Kidney epithelial cell (primary cell): ENCODE measurements around the gene PSMC5. TPM values are rescaled to one million over a fixed set of nuclear protein-coding genes. Genes with fewer than 3 reads are reported as not detected.
"Not testable (repeated sequence)": the region's sequence is repeated elsewhere in the genome, so short reads cannot be mapped to it uniquely, and the experiment has no call there.

ENCODE experiments used
- DNase-seq: peaks from one replicate; pipeline ENCODE4 v3.0.0-alpha.2; 2010; ENCODE audit warnings: low read depth
- H3K27me3 ChIP-seq: 2 replicates; pipeline ENCODE4 v1.6.0; 2011; ENCODE audit warnings: low read length; ENCODE audit not compliant: control insufficient read depth, insufficient read depth
- H3K36me3 ChIP-seq: 2 replicates; pipeline ENCODE4 v1.5.1; 2011; ENCODE audit warnings: low read length; ENCODE audit not compliant: control insufficient read depth, insufficient read depth
- H3K4me3 ChIP-seq: 2 replicates; pipeline ENCODE4 v1.5.1; 2011; ENCODE audit warnings: low read depth, mild to moderate bottlenecking, control low read depth, low read length
- total RNA-seq: library from RNA; depleted of rRNA; stranded (reverse); fragments of >200 nt; gene quantifications from 2 replicates; pipeline ENCODE4 v1.2.3, GENCODE V29; 2015
- TF ChIP-seq, protein P1 (sequence below): IDR thresholded peaks from 2 replicates; pipeline ENCODE4 v1.5.1; 2011; ENCODE audit warnings: mild to moderate bottlenecking, moderate library complexity, low read length, control low read depth, inconsistent platforms; ENCODE audit not compliant: insufficient read depth, poor library complexity, severe bottlenecking

The PSMC5 gene
- total RNA-seq, 1 donor from 2014 or later: 77.6 TPM

DNA sequence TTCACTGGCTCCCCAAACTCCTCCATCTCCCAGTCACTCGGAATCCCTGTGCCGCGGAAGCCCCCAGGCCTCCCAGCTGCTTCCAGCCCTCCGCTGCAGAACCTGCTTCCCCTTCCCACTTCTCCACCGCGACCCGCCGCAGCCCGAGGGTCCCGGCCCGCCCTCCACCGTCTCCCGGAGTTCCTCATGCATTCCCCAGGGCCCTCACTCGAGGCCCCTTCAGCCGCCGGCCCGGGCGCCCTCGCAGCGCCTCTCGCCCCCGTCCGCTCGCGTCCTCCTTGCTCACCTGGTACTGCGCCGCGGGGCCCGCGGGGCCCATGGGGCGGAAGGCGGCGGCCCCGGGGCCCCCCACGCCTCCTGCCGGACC is 14.9 kb downstream of the PSMC5 start:
- Histone ChIP-seq H3K4me3 (peak overlapping the region; percentile 76), H3K36me3 (no peaks in the 10 kb centered on the region), H3K27me3 (no peaks in the 10 kb centered on the region)
- no peak for DNase-seq
- TF ChIP-seq, protein P1, sequence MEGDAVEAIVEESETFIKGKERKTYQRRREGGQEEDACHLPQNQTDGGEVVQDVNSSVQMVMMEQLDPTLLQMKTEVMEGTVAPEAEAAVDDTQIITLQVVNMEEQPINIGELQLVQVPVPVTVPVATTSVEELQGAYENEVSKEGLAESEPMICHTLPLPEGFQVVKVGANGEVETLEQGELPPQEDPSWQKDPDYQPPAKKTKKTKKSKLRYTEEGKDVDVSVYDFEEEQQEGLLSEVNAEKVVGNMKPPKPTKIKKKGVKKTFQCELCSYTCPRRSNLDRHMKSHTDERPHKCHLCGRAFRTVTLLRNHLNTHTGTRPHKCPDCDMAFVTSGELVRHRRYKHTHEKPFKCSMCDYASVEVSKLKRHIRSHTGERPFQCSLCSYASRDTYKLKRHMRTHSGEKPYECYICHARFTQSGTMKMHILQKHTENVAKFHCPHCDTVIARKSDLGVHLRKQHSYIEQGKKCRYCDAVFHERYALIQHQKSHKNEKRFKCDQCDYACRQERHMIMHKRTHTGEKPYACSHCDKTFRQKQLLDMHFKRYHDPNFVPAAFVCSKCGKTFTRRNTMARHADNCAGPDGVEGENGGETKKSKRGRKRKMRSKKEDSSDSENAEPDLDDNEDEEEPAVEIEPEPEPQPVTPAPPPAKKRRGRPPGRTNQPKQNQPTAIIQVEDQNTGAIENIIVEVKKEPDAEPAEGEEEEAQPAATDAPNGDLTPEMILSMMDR: no peak

DNA sequence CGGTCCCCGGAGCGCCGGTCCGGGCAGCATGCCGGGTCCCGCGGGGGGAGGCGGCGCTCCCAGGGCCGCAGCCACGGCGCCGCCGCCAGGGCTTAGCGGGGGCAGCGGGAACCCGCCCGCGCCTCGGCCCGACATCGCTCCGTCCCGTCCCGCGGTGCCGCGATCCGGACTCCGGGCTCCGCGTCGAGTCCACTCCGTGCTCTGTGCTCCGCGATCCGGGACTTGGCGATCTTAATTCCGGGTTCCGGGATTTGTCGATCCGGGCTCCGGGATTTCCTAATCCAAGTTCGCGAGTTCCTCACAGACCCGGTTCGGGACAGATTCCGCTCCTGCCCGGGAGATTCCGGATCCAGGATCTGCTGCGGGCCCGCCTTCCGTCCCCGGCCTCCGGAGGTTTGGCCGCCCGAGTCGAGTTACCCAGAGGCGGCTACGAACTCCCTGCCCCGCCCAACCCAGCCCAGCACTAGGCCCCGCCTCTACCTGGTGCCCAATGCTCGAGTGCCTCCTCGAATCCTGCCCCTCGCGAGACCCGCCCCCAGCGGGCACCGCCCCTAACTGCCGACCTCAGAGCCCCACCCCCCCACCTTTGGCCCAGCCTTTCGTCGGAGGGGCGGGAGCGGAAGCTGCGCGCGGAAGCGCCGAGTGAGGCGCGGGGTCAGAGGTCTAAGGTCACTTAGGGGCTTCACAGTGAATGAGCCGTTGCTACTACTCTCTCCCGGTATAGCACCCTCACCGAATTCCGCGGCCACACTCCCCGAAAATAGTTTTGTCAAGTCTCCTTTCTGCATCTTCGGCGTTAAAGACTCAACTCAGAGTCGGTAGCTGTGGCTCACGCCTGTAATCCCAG is 15.5 kb downstream of the PSMC5 start, which contains the start of gene SMARCD2:
SMARCD2 (minus strand) TSS at position 146 of the 847 bp plus-strand sequence; CDS start at position 135, 11 bp downstream.
- TF ChIP-seq, protein P1: no peak
- Histone ChIP-seq H3K36me3 (no peaks in the 10 kb centered on the region), H3K4me3 (peak within 1 kb of the TSS; percentile 76), H3K27me3 (no peaks in the 10 kb centered on the region)
- DNase-seq: peak; percentile 85

DNA sequence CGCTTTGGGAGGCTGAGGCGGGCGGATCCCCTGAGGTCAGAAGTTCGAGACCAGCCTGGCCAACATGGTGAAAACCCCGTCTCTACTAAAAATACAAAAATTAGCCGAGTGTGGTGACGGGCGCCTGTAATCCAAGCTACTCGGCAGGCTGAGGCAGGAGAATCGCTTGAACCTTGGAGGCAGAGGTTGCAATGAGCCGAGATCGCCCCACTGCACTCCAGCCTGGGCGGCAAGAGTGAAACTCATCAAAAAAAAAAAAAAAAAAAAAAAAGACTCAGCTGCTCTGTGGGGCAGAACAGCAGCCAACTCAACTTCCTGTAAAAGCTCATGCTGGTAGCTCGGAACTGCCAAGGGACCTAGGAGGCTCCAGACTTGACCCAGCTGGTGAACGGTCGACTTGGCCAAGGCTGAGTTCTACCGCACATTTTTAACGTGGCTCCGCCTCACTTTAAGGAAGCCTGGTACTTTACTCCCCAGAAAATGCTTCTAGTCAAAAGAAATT is 16.2 kb downstream of the PSMC5 start:
- peak overlapping the region; percentile 40 for H3K4me3 ChIP-seq
- H3K36me3 ChIP-seq, DNase-seq: not testable (repeated sequence)

DNA sequence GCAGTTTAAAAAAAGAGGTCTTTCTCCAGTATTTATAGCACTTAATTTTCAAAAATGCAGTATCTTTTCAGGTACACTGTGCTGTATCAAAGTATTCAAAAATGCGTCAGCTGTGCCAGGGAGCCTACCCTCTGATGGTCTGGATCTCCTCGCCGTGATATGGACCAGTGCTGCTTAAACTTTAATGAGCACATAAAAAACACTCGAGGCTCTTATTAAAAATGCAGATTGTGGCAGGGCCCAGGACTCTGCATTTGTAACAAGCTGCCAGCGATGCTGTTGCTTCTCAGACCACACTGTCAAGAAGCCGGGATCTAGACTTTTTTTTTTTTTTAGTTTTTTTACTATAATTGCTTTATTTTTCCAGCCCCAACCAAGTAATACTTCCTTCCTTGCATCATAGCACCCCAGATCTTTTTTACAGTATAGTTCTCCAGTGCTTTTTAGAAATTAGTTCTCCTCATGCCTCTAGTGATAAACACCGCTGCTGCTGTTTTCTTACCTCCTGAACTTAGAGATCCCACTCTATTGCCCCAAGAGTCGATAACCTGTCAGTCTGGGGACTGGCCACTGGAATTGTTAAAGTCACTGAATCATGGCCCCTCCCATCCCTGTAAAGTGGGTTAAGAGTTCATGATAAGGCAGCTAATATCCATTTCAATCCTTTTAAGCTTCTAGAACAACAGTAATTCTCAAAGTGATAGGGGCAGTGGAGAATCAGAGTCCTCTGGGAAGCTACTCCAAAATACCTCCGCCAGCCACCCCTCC is 16.9 kb downstream of the PSMC5 start:
- H3K27me3 ChIP-seq: no peaks in the 10 kb centered on the region
- DNase-seq: no peak
- no peaks in the 10 kb centered on the region for H3K36me3 ChIP-seq
- no peak overlapping the region for H3K4me3 ChIP-seq
- TF ChIP-seq, protein P1: no peak

More for the DNA sequence above, 16.2 kb downstream of the PSMC5 start:
- H3K27me3 ChIP-seq: not testable (repeated sequence)

DNA sequence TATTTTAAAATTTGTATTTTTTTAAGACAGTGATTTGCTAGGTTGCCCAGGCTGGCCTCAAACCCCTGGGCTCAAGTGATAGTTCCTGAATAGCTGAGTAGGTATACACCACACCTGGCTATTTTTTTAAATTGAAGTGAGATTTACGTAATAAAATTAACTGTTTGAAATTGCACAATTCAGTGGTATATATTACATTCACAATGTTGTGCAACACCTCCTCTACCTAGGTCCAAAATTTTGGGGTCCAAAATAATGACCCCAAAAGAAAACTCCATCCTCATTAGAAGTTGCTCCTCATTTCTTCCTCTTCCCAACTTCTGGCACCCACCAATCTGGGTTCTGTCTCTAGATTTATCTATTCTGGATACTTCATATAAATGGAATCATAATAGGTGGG is 18.3 kb downstream of the PSMC5 start:
- Histone ChIP-seq H3K4me3 (no peak overlapping the region), H3K36me3 (no peaks in the 10 kb centered on the region), H3K27me3 (peaks cover 2% of the 10 kb centered on the region)
- TF ChIP-seq, protein P1: no peak
- no peak for DNase-seq
